ENCODE results near the gene OR4E2. TPM values are rescaled to one million over a fixed set of nuclear protein-coding genes. Genes with fewer than 3 reads are reported as not detected.

Gene OR4E2
- polyA plus RNA-seq, 1 donor from 2014 or later = not detected

DNA sequence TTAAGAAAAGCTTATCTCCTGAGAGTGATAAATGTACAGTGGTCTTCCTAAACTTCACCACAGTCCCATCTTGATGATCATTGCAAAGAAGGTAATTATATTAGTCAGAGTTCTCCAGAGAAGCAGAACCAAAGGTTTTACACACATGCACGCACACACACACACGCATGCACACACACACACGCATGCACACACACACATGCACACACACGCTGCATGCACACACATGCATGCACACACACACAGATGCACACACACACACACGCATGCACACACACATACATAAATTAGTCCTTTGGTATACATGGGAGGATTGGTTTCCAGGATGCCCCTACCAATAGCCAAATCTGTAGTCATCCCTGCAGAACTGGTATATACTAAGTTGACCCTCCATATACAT, 580 bp downstream of the OR4E2 start:
- no peak overlapping the region for H2AFZ ChIP-seq (ENCODE audit: low read depth, low read length)
- no peaks in the 10 kb centered on the region for H3K36me3 ChIP-seq (ENCODE audit: insufficient read depth, low read length)
- H4K20me1 ChIP-seq (ENCODE audit: insufficient read depth) = no peaks in the 10 kb centered on the region
- no peaks in the 10 kb centered on the region for H3K27me3 ChIP-seq (ENCODE audit: insufficient read depth, low read depth, low read length)
- no peak overlapping the region for H3K4me2 ChIP-seq (ENCODE audit: low read length)
- TF ChIP-seq MXI1 (conservative IDR thresholded peaks at IDR 0.05; ENCODE audit: poor library complexity, severe bottlenecking) (no peak), POLR2AphosphoS5 (IDR thresholded peaks at IDR 0.05) (no peak), SMC3 (conservative IDR thresholded peaks at IDR 0.05; ENCODE audit: poor library complexity) (no peak), RAD21 (conservative IDR thresholded peaks at IDR 0.05) (no peak), TAF1 (IDR thresholded peaks at IDR 0.05; ENCODE audit: low read depth) (no peak), EP300 (conservative IDR thresholded peaks at IDR 0.05; ENCODE audit: poor library complexity, severe bottlenecking) (no peak), EZH2 (IDR thresholded peaks at IDR 0.05; ENCODE audit: borderline replicate concordance, insufficient read depth, low read length, poor library complexity, severe bottlenecking) (no peak)
- TF ChIP-seq, protein P1, sequence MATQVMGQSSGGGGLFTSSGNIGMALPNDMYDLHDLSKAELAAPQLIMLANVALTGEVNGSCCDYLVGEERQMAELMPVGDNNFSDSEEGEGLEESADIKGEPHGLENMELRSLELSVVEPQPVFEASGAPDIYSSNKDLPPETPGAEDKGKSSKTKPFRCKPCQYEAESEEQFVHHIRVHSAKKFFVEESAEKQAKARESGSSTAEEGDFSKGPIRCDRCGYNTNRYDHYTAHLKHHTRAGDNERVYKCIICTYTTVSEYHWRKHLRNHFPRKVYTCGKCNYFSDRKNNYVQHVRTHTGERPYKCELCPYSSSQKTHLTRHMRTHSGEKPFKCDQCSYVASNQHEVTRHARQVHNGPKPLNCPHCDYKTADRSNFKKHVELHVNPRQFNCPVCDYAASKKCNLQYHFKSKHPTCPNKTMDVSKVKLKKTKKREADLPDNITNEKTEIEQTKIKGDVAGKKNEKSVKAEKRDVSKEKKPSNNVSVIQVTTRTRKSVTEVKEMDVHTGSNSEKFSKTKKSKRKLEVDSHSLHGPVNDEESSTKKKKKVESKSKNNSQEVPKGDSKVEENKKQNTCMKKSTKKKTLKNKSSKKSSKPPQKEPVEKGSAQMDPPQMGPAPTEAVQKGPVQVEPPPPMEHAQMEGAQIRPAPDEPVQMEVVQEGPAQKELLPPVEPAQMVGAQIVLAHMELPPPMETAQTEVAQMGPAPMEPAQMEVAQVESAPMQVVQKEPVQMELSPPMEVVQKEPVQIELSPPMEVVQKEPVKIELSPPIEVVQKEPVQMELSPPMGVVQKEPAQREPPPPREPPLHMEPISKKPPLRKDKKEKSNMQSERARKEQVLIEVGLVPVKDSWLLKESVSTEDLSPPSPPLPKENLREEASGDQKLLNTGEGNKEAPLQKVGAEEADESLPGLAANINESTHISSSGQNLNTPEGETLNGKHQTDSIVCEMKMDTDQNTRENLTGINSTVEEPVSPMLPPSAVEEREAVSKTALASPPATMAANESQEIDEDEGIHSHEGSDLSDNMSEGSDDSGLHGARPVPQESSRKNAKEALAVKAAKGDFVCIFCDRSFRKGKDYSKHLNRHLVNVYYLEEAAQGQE (IDR thresholded peaks at IDR 0.05; ENCODE audit: borderline replicate concordance) = no peak
- TF ChIP-seq, protein P2, sequence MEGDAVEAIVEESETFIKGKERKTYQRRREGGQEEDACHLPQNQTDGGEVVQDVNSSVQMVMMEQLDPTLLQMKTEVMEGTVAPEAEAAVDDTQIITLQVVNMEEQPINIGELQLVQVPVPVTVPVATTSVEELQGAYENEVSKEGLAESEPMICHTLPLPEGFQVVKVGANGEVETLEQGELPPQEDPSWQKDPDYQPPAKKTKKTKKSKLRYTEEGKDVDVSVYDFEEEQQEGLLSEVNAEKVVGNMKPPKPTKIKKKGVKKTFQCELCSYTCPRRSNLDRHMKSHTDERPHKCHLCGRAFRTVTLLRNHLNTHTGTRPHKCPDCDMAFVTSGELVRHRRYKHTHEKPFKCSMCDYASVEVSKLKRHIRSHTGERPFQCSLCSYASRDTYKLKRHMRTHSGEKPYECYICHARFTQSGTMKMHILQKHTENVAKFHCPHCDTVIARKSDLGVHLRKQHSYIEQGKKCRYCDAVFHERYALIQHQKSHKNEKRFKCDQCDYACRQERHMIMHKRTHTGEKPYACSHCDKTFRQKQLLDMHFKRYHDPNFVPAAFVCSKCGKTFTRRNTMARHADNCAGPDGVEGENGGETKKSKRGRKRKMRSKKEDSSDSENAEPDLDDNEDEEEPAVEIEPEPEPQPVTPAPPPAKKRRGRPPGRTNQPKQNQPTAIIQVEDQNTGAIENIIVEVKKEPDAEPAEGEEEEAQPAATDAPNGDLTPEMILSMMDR (IDR thresholded peaks at IDR 0.05; ENCODE audit: poor library complexity, severe bottlenecking) = no peak
- no peak overlapping the region for H3K27ac ChIP-seq (ENCODE audit: low read length)
- no peak overlapping the region for H3K9ac ChIP-seq (ENCODE audit: low read length)
- H3K9me2 ChIP-seq (ENCODE audit: insufficient read depth, low read length) = no peaks in the 10 kb centered on the region
- H3K9me3 ChIP-seq (ENCODE audit: low read length) = no peaks in the 10 kb centered on the region
- H3F3A ChIP-seq (ENCODE audit: insufficient read depth, low read length, poor library complexity, severe bottlenecking) = no peaks in the 10 kb centered on the region
- H3K4me3 ChIP-seq (ENCODE audit: low read length) = no peak overlapping the region
- H3K79me2 ChIP-seq (replicated peaks; ENCODE audit: insufficient read depth, low read length) = no peaks in the 10 kb centered on the region

DNA sequence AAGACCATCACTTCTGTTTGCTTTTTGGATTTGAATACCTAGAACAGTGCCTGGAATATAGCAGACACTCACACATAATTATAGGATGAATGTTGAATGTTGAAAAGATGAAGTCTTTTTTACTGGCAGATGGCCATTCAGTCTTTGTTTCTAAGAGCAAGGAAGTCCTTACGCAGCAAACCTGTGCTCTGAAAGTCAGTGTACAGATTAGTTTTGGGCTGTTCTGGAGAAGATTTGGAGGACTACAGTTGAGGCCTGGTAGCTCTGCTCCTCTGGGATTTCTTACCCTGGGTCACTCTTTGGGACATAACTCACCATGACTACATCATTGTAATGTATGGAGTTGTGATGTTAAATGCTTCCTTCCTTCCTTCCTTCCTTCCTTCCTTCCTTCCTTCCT, 3.3 kb downstream of the OR4E2 start:
- TF ChIP-seq, protein P2 (IDR thresholded peaks at IDR 0.05; ENCODE audit: poor library complexity, severe bottlenecking) = no peak
- no peak for TF ChIP-seq EZH2 (IDR thresholded peaks at IDR 0.05; ENCODE audit: borderline replicate concordance, insufficient read depth, low read length, poor library complexity, severe bottlenecking)
- TF ChIP-seq EP300 (conservative IDR thresholded peaks at IDR 0.05; ENCODE audit: poor library complexity, severe bottlenecking) = no peak
- no peak for TF ChIP-seq SMC3 (conservative IDR thresholded peaks at IDR 0.05; ENCODE audit: poor library complexity)
- TF ChIP-seq MXI1 (conservative IDR thresholded peaks at IDR 0.05; ENCODE audit: poor library complexity, severe bottlenecking) = no peak
- no peak for TF ChIP-seq TAF1 (IDR thresholded peaks at IDR 0.05; ENCODE audit: low read depth)
- TF ChIP-seq, protein P1 (IDR thresholded peaks at IDR 0.05; ENCODE audit: borderline replicate concordance) = no peak
- no peak for TF ChIP-seq RAD21 (conservative IDR thresholded peaks at IDR 0.05)
- no peak for TF ChIP-seq POLR2AphosphoS5 (IDR thresholded peaks at IDR 0.05)
- H3K27me3 ChIP-seq (ENCODE audit: insufficient read depth, low read depth, low read length) = no peaks in the 10 kb centered on the region
- no peak overlapping the region for H2AFZ ChIP-seq (ENCODE audit: low read depth, low read length)

More for the DNA sequence above, 3.3 kb downstream of the OR4E2 start:
- Histone ChIP-seq H3K36me3 (ENCODE audit: insufficient read depth, low read length) (no peaks in the 10 kb centered on the region), H3K9me3 (ENCODE audit: low read length) (no peaks in the 10 kb centered on the region), H3F3A (ENCODE audit: insufficient read depth, low read length, poor library complexity, severe bottlenecking) (no peaks in the 10 kb centered on the region), H3K9ac (ENCODE audit: low read length) (no peak overlapping the region), H4K20me1 (ENCODE audit: insufficient read depth) (no peaks in the 10 kb centered on the region), H3K4me2 (ENCODE audit: low read length) (no peak overlapping the region), H3K4me3 (ENCODE audit: low read length) (no peak overlapping the region), H3K79me2 (replicated peaks; ENCODE audit: insufficient read depth, low read length) (no peaks in the 10 kb centered on the region), H3K9me2 (ENCODE audit: insufficient read depth, low read length) (no peaks in the 10 kb centered on the region), H3K27ac (ENCODE audit: low read length) (no peak overlapping the region)

All from neural cell (in vitro differentiated cells).